Fibroblast of pulmonary artery (primary cell): ENCODE data around the gene ZNF664.

ENCODE experiments used
- DNase-seq: peaks from one replicate; pipeline ENCODE4 v3.0.0-alpha.2; 2010; ENCODE audit warnings: low read depth
- H3K4me3 ChIP-seq: replicated peaks from 2 replicates; pipeline ENCODE4 v1.5.1; 2011; ENCODE audit warnings: low read depth, mild to moderate bottlenecking, control low read depth, low read length, moderate library complexity
- TF ChIP-seq, protein P1 (sequence below): IDR thresholded peaks from 2 replicates; pipeline ENCODE4 v1.5.1; 2011; ENCODE audit warnings: mild to moderate bottlenecking, control low read depth, low read length, inconsistent platforms; ENCODE audit errors: missing control alignments

Gene ZNF664

DNA sequence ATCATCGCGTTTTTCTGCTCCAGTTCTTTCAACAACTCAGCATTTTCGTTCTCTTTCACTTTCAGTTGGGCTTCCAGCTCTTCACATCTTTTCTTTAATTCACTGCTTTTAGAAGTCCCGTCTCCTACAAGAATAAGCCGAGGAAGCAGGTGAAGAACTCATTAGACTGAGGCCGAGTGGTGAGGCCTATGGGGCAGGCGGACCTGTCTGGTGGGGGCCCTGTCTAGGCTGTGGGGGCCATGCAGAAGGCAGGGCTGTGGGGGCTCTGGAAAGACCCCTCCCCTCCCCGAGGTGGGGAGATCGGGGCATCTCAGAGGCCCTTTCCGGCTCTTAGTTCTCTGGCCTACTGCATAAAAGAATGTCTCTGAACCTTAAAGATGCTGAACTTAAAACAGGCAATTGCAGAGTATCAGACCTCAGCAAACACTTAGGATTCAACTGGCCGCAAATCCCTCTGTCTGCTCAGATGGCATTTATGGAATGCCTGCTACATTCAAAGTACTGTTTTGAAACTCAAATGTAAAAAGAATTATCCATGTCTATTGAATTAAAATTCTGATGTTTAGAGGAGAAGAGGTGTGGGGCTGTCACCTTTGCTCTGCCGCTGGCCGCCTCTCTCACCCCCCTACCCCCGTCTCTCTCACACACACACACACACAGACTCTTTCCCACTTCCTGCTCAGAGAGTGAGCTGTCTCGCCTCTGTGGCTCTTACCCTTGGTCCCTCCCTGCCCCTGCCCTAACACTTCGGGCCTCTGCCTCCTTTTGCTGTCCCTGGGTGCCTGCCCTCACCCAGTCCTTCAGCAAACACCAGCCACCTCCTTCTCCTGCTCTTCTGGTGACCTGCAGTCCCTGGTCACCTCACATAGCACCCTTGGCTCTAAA is 35.1 kb upstream of the ZNF664 start:
- DNase-seq: no peak
- no peak overlapping the region for H3K4me3 ChIP-seq
- TF ChIP-seq, protein P1, sequence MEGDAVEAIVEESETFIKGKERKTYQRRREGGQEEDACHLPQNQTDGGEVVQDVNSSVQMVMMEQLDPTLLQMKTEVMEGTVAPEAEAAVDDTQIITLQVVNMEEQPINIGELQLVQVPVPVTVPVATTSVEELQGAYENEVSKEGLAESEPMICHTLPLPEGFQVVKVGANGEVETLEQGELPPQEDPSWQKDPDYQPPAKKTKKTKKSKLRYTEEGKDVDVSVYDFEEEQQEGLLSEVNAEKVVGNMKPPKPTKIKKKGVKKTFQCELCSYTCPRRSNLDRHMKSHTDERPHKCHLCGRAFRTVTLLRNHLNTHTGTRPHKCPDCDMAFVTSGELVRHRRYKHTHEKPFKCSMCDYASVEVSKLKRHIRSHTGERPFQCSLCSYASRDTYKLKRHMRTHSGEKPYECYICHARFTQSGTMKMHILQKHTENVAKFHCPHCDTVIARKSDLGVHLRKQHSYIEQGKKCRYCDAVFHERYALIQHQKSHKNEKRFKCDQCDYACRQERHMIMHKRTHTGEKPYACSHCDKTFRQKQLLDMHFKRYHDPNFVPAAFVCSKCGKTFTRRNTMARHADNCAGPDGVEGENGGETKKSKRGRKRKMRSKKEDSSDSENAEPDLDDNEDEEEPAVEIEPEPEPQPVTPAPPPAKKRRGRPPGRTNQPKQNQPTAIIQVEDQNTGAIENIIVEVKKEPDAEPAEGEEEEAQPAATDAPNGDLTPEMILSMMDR: no peak

DNA sequence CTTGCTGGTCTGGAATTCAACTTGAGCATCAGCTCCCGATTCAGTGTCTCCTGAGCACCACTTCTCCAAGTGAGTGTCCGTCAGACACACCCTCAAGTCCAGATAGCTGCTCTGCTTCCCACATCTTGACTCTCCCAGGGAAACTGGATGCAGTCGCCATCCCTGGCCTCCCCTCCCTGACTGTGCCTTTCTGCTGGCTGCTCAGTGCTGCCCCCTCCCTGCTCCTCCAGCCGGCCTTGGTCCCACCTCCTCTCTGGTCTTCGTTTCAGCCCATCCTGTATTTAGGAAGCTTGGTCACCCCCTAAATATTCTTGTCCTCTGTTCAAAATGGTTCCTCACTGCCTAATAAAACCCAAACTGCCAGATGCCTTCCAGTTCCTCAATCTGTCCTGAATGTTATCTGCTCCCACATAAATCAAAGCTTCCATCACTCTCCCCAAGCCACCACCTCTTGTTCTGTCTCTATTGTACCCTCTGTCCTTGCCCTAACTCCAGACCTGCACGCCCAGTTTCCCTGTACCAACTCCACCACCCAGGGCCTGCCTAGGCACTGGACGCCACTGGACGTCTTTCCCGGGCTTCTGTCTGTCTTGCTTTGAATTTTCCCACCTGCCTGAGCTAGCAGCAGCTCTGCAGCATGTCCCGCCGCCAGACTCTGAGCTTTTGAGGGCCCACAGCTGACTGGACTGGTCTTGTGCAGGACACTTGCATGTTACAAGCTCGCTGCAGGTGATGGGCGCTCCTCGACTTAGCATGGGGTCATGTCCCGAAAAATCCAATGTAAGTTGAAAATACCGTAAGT is 34.1 kb upstream of the ZNF664 start:
- H3K4me3 ChIP-seq: no peak overlapping the region
- TF ChIP-seq, protein P1: peak; percentile 37
- no peak for DNase-seq

DNA sequence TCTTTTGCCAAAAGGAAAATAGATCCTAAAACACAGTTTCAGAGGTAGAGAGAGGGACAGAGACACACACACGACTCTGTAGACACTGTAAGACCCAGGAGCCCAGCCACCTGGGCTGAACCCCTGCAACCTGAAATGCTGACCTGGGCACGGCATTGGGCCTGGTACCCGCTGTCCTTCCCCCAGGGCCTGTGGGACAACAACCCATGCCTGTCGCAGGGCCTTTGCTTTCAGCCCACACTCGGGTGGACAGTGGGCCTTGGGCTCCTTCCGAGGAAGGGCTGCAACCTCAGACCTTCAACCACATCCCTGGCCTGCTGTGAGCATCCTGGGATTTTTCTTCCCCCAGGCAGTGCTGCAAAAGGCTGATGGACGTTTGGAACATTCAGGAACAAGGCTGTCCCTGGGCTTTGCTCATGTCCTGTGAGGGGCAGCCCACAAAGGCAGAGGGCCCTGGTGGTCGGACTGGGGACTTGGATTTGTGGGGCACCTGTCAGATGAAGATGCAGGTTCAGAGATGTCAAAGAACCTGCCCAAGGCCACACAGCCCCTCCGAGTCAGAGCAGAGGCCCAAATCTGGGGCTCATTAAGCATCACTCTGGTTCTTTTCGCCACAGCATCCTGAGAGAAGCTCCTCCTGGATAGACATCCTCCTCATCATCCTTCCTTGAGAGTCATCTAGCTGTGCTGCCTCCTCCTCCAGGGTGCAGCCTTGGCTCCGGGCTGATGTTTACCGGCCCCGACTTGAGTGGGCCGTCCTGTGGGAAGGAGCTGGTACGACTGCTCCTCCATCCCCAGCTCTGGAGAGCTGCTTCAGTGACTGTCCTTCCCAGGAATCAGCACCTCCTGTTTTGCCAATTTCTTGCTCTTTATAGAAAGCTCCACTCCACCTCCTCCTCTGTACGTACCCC is 33.0 kb upstream of the ZNF664 start:
- H3K4me3 ChIP-seq: no peak overlapping the region
- TF ChIP-seq, protein P1: no peak
- no peak for DNase-seq

DNA sequence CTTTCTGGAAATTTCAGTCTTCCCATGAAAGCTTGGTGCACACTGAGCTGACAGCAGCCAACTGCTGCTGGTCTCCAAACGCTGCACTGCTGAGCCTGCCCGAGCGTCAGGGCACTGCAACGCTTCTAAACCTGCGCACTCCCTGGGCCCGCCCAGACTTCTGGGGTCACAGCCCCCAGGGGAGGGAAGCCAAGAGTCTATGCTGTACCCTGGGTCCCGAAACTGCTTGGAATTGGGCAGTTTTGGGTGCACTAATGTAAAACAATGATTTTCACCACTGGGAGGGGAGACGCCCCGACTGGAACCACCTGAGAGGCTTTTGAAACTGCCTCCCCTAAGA is 32.4 kb upstream of the ZNF664 start:
- TF ChIP-seq, protein P1: no peak
- DNase-seq: no peak
- no peak overlapping the region for H3K4me3 ChIP-seq

- TF ChIP-seq, protein P1: no peak
- no peak overlapping the region for H3K4me3 ChIP-seq
- DNase-seq: no peak
Observed at GRCh38 chr12:123941000-123941399, 32.0 kb upstream of the ZNF664 start.

DNA sequence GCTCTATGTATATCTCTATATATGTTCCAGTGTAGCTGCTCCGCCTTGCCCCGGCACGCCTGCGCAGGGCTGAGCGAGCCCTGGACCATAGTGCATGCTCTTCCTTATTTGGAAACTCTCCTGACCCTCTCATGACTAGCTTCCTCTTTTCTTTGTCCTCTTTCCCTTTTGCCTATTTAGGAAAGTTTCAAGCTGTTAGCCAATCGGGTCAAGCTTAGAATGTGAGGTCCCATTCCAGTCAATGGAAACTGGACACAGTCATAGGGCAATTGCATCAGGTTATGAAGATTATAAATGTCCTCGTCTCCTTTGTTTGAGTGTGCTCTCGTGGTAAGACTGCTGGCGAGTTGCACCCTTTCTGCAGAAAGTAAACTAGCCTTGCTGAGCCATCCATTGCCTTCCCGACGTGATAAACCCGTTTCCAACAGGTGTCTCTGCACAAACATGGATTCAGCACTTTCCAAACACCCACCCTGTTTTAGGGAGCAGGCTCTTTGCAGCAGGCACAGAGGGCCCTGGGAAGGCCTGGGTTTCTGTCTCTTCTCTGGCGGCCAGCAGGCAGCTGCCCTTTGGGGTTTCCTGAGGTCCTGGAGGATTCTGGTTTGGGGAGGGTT is 31.3 kb upstream of the ZNF664 start:
- TF ChIP-seq, protein P1: no peak
- no peak overlapping the region for H3K4me3 ChIP-seq
- peak; percentile 21 for DNase-seq
